ENCODE measurements around the gene RGSL1. TPM values are rescaled to one million over a fixed set of nuclear protein-coding genes. Genes with fewer than 3 reads are reported as not detected.

RGSL1 gene
- total RNA-seq, 4 donors from 2014 or later, result not detected

DNA sequence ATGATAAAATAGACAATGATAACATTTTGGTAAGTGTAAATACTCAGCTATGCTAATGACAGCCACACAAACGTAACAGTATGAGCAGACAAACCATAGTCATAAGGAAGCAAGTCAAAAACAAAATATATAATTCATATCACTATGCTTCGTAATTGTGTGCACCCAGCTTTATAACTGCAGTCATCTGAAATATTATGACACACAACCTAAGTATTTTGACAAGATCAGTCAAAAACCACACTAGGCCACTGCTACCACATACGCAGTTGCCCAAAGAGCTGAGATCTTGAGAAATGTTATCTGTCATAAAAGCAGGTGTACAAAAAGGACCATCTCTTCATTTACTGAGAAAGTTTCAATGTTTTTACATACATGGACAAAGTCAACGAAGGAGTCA, 113.1 kb downstream of the RGSL1 start:
- DNase-seq, result no peak
- TF ChIP-seq POLR2A (IDR thresholded peaks at IDR 0.05), result no peak
- TF ChIP-seq, protein P1, sequence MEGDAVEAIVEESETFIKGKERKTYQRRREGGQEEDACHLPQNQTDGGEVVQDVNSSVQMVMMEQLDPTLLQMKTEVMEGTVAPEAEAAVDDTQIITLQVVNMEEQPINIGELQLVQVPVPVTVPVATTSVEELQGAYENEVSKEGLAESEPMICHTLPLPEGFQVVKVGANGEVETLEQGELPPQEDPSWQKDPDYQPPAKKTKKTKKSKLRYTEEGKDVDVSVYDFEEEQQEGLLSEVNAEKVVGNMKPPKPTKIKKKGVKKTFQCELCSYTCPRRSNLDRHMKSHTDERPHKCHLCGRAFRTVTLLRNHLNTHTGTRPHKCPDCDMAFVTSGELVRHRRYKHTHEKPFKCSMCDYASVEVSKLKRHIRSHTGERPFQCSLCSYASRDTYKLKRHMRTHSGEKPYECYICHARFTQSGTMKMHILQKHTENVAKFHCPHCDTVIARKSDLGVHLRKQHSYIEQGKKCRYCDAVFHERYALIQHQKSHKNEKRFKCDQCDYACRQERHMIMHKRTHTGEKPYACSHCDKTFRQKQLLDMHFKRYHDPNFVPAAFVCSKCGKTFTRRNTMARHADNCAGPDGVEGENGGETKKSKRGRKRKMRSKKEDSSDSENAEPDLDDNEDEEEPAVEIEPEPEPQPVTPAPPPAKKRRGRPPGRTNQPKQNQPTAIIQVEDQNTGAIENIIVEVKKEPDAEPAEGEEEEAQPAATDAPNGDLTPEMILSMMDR (IDR thresholded peaks at IDR 0.05), result no peak
- Histone ChIP-seq H3K27ac (no peak overlapping the region), H3K9me3 (no peaks in the 10 kb centered on the region), H3K4me1 (no peaks in the 10 kb centered on the region), H3K36me3 (no peaks in the 10 kb centered on the region), H3K27me3 (no peaks in the 10 kb centered on the region), H3K4me3 (no peak overlapping the region)

DNA sequence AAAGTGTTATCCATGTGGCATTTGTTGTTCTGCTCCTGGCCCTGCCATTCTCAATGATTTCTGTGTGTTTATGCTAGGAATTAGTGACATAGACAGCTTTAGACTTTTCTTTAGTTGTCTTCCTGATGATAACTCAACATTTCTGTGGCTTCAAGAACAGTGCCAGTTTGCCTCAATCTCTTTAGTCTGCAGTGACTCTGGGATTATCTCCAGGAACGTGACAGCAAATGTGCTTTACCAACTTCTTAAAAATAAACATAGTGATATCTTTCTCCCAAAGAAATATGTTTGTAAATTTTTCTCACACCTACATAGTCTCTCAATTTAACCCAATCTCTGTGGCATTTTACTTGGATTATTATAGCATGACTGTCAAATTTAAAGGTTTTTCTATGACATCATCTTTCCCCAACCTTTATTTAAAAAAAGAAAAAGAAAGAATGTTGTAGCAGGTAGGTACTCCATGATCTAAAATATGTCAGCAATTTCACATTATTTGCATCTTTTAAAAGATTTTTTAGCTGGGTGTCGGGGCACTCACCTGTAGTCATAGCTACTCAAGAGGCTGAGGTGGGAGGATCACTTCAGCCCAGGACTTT, 114.6 kb downstream of the RGSL1 start:
- Histone ChIP-seq H3K9me3 (no peaks in the 10 kb centered on the region), H3K27ac (no peak overlapping the region), H3K4me3 (no peak overlapping the region), H3K4me1 (no peaks in the 10 kb centered on the region), H3K27me3 (no peaks in the 10 kb centered on the region), H3K36me3 (no peaks in the 10 kb centered on the region)
- TF ChIP-seq, protein P1 (IDR thresholded peaks at IDR 0.05), result no peak
- no peak for DNase-seq

DNA sequence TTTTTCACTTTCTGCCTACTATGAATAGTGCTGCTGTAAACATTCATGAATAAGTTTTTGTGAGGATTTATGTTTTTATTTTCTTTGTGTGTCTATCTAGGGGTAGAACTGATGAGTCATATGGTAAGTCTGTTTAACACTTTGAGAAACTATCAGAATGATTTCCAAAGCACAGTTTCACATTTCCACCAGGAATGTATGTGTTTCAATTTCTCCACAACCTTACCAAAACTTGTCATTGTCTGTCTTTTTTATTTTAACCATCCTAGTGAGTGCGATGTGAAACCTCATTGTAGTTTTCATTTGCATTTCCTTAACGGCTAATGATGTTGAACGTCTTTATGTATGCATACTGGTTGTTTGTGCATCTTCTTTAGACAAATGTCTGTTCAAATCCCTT, 115.6 kb downstream of the RGSL1 start:
- Histone ChIP-seq H3K9me3 (no peaks in the 10 kb centered on the region), H3K4me1 (no peaks in the 10 kb centered on the region), H3K27me3 (no peaks in the 10 kb centered on the region), H3K4me3 (no peak overlapping the region), H3K27ac (no peak overlapping the region), H3K36me3 (no peaks in the 10 kb centered on the region)
- no peak for TF ChIP-seq POLR2A (IDR thresholded peaks at IDR 0.05)
- TF ChIP-seq, protein P1 (IDR thresholded peaks at IDR 0.05), result no peak
- DNase-seq, result no peak

DNA sequence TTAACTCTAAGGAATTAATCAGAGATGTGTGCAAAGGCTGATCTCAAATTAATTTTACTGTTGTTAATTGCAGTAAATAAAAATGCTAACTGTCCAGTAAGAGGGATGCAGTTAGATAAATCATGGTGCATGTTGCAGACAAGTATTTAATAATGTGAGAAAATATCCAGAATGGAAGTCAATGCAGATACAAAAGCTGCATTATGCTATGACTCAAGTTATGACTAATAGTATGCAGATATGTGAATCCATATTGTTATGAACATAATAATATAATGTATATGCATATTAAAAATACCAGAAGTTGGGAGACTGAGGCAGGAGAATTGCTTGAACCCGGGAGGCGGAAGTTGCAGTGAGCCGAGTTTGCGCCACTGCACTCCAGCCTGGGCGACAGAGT, 117.7 kb downstream of the RGSL1 start:
- H3K27me3 ChIP-seq, result no peaks in the 10 kb centered on the region
- TF ChIP-seq, protein P1 (IDR thresholded peaks at IDR 0.05), result no peak
- no peak for TF ChIP-seq POLR2A (IDR thresholded peaks at IDR 0.05)
- no peak overlapping the region for H3K4me3 ChIP-seq
- H3K9me3 ChIP-seq, result no peaks in the 10 kb centered on the region
- H3K27ac ChIP-seq, result no peak overlapping the region
- DNase-seq, result no peak
- H3K36me3 ChIP-seq, result no peaks in the 10 kb centered on the region
- no peaks in the 10 kb centered on the region for H3K4me1 ChIP-seq

DNA sequence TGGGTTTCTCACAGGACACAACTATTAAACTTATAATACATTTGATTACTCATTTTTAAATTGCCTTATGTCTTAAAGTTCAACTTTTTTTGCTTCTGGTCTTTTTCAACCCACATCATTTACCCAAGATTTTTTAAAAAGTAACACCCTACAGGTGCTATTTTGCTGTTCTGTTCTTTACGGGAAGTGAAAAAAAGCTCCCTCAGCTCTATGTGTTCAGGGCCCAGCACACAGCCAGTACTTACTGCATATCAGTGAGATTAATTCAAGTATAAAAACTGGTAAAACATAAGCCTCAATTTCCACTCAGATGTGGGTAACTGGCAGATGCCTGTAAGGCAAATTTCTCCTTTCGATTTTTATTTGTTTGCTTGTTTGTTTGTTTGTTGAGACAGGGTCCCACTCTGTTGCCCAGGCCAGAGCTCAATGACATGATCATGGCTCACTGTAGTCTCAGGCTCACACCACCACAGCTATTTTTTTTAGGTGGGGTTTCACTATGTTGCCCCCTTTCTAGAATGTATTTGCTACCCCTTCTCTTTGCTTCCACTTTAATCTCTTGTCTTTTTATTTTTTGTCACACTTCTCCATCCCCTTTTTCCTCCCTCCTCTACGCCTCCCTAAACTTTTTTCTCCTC, 118.8 kb downstream of the RGSL1 start:
- TF ChIP-seq POLR2A (IDR thresholded peaks at IDR 0.05), result no peak
- TF ChIP-seq, protein P1 (IDR thresholded peaks at IDR 0.05), result no peak
- no peak for DNase-seq

More for the DNA sequence above, 118.8 kb downstream of the RGSL1 start:
- H3K27ac ChIP-seq, result no peak overlapping the region
- peaks cover 0 to 7% (median 0%) of the 10 kb centered on the region in 3 donors for H3K36me3 ChIP-seq
- H3K4me3 ChIP-seq, result no peak overlapping the region
- H3K9me3 ChIP-seq, result no peaks in the 10 kb centered on the region
- H3K27me3 ChIP-seq, result no peaks in the 10 kb centered on the region
- H3K4me1 ChIP-seq, result no peaks in the 10 kb centered on the region

All from Peyer's patch (tissue), 4 donors.